Measurements from ENCODE around the gene ICAM4. TPM values are rescaled to one million over a fixed set of nuclear protein-coding genes. Genes with fewer than 3 reads are reported as not detected.

ICAM4 gene
- total and polyA plus RNA-seq, 2 of the 13 experiments (the other 11 are each of a cell fraction or from before 2014, with no cell fraction given): 2.9 to 4.0 TPM

- TF ChIP-seq GMEB2 (CRISPR knock-in tag; IDR thresholded peaks at IDR 0.05; ENCODE audit: low read depth) (no peak), ZNF17 (CRISPR knock-in tag; IDR thresholded peaks at IDR 0.05) (peak; percentile 80; the same call in 1 of the 2 replicates), ZNF777 (CRISPR knock-in tag; IDR thresholded peaks at IDR 0.05) (peak; percentile 93), PHF21A (CRISPR knock-in tag; IDR thresholded peaks at IDR 0.05) (peak; percentile 91), PATZ1 (CRISPR knock-in tag; IDR thresholded peaks at IDR 0.05) (peak; percentile 98), ZNF225 (CRISPR knock-in tag; IDR thresholded peaks at IDR 0.05) (peak; percentile 46; the same call in 1 of the 2 replicates), DNMT1 (CRISPR knock-in tag; IDR thresholded peaks at IDR 0.05) (no peak), MBD4 (IDR thresholded peaks at IDR 0.05; ENCODE audit: borderline replicate concordance, low read length) (no peak), ZBED4 (CRISPR knock-in tag; IDR thresholded peaks at IDR 0.05; ENCODE audit: borderline replicate concordance) (peak; percentile 80), ETS1 (CRISPR knock-in tag; IDR thresholded peaks at IDR 0.05) (no peak), ZNF614 (CRISPR knock-in tag; IDR thresholded peaks at IDR 0.05; ENCODE audit: borderline replicate concordance) (peak; percentile 91), ZFP36 (IDR thresholded peaks at IDR 0.05; ENCODE audit: borderline replicate concordance, low read depth, low read length, partially characterized antibody) (no peak), ATF3 (CRISPR knock-in tag; IDR thresholded peaks at IDR 0.05) (peak; percentile 63; the same call in 1 of the 2 replicates), ZBTB1 (CRISPR knock-in tag; IDR thresholded peaks at IDR 0.05; ENCODE audit: borderline replicate concordance) (no peak), TEAD3 (CRISPR knock-in tag; optimal IDR thresholded peaks at IDR 0.05; ENCODE audit: borderline replicate concordance) (peak; percentile 70), ZNF691 (CRISPR knock-in tag; IDR thresholded peaks at IDR 0.05; ENCODE audit: borderline replicate concordance, low read depth) (no peak), ASH2L (IDR thresholded peaks at IDR 0.05; ENCODE audit: insufficient read length, low read depth, low read length) (peak; percentile 62), NRL (CRISPR knock-in tag; IDR thresholded peaks at IDR 0.05; ENCODE audit: borderline replicate concordance) (peak; percentile 90; the same call in 1 of the 2 replicates)
Observed at GRCh38 chr19:10270616-10271394, 15.9 kb upstream of the ICAM4 start, which contains the start of gene ICAM1 (continued).
